ENCODE measurements around the gene PALMD. TPM values are rescaled to one million over a fixed set of nuclear protein-coding genes. Genes with fewer than 3 reads are reported as not detected.

Gene PALMD
- total and polyA plus RNA-seq, 11 donors: 74.0 to 236 (median 120) TPM

GRCh38 chr1:99726407-99726806 is 80.5 kb downstream of the PALMD start:
- H3K9me3 ChIP-seq: no peaks in the 10 kb centered on the region
- H3K36me3 ChIP-seq: peaks cover 0 to 35% (median 0%) of the 10 kb centered on the region in 9 donors
- intact Hi-C loops (cut with DNase I): no loop called here
- H3K4me3 ChIP-seq: no peak overlapping the region
- WGBS, 4 donors: 90 to 98% (median 96%) methylated on average over 1 of the region's 1 CpG
- no peak for DNase-seq
- no peaks in the 10 kb centered on the region for H3K27me3 ChIP-seq
- peak overlapping the region in 2 of 12 donors; percentile 5 to 85 for H3K27ac ChIP-seq
- no peak for ATAC-seq
- H3K4me1 ChIP-seq: peaks cover 0 to 21% (median 8%) of the 10 kb centered on the region in 12 donors
- TF ChIP-seq POLR2A (IDR thresholded peaks at IDR 0.05): no peak
- TF ChIP-seq CTCF (IDR thresholded peaks at IDR 0.05): no peak

DNA sequence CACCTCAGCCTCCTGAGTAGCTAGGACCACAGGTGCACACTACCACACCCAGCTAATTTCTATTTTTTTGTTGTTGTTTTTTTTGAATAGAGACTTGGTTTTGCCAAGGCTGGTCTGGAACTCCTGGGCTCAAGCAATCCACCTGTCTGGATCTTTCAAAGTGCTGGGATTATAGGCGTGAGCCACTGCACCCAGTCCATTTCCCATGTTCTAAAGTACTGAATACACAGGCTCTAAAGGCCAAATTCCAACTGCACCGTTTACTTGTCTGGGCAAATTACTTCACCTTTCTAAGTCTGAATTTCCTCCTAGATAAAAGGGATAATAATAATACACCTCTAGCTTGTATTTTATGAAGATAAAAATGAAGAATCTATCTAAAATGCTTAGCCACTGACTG is 80.9 kb downstream of the PALMD start:
- ATAC-seq (no peak), DNase-seq (no peak)
- no peak for TF ChIP-seq POLR2A (IDR thresholded peaks at IDR 0.05)
- no peak for TF ChIP-seq CTCF (IDR thresholded peaks at IDR 0.05)
- H3K4me1 ChIP-seq: peaks cover 0 to 21% (median 8%) of the 10 kb centered on the region in 12 donors
- peaks cover 0 to 35% (median 0%) of the 10 kb centered on the region in 9 donors for H3K36me3 ChIP-seq
- 74 to 83% (median 78%) methylated on average over 2 of the region's 2 CpGs for WGBS, 4 donors
- intact Hi-C loops (cut with DNase I): no loop called here
- H3K4me3 ChIP-seq: no peak overlapping the region
- no peaks in the 10 kb centered on the region for H3K27me3 ChIP-seq
- no peaks in the 10 kb centered on the region for H3K9me3 ChIP-seq
- peak overlapping the region in 2 of 12 donors; percentile 26 to 85 for H3K27ac ChIP-seq

- Histone ChIP-seq H3K36me3 (peaks cover 0 to 35% (median 0%) of the 10 kb centered on the region in 9 donors), H3K4me1 (peaks cover 0 to 21% (median 8%) of the 10 kb centered on the region in 12 donors), H3K4me3 (peak overlapping the region in 8 of 12 donors; percentile 0 to 41 (median 26)), H3K9me3 (no peaks in the 10 kb centered on the region), H3K27me3 (no peaks in the 10 kb centered on the region), H3K27ac (peak overlapping the region; percentile 30 to 85 (median 73))
- intact Hi-C loops (cut with DNase I): loop anchor here in 1 of 10 donors (2.0 kb wide), 1 partner anchor 77 kb away; no protein-coding TSS in a partner anchor
- DNase-seq (no peak), ATAC-seq (peak in 2 of 4 donors; percentile 41 to 49)
- TF ChIP-seq POLR2A (IDR thresholded peaks at IDR 0.05) (no peak), CTCF (IDR thresholded peaks at IDR 0.05) (no peak)
- 62 to 71% (median 67%) methylated on average over 4 of the region's 4 CpGs for WGBS, 4 donors
Observed at GRCh38 chr1:99727575-99728185, 81.8 kb downstream of the PALMD start.

DNA sequence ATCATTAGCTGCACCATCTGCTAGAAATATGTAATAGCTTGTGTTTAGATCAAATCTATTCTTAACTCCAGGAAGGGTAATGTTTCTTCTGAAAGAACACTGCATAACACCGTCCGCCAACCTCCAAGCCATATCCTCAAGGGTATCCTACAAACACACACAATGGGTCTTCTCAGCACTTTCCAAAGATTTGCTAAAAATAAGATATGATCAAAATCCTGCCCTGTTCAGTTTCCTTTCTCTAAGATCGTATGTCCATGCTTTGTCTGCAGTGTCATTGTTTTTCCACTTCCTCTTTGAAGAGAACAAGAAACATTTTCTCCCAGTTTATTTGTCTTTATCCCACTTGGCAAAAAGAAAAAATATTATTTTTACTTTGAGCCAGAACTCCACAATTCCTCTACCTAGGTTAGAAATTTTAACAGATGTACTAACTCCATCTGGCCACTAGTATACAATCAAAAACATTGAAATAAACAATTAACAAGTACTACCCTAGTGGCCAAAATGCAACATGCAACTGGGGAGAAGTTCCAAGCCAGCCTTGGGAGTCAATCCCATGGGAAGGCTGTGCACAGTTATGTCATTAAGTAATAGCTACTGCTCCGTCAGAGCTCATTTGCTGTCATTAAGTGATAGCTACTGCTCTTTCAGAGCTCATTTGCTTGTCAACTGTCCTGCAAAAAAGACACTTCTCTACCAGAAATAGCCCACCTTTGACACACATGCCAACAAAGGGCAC is 82.8 kb downstream of the PALMD start:
- H3K9me3 ChIP-seq: no peaks in the 10 kb centered on the region
- peaks cover 0 to 34% (median 0%) of the 10 kb centered on the region in 9 donors for H3K36me3 ChIP-seq
- peaks cover 0 to 21% (median 8%) of the 10 kb centered on the region in 12 donors for H3K4me1 ChIP-seq
- peak; percentile 18 to 81 (median 45) for TF ChIP-seq CTCF (IDR thresholded peaks at IDR 0.05)
- TF ChIP-seq POLR2A (IDR thresholded peaks at IDR 0.05): no peak
- DNase-seq: peak in 3 of 5 donors; percentile 28 to 33 (median 30)
- 41 to 54% (median 50%) methylated on average over 4 of the region's 4 CpGs for WGBS, 4 donors
- no peaks in the 10 kb centered on the region for H3K27me3 ChIP-seq
- H3K4me3 ChIP-seq: peak overlapping the region in 8 of 12 donors; percentile 0 to 41 (median 26)
- intact Hi-C loops (cut with DNase I): loop anchor here in 1 of 10 donors (2.0 kb wide), 1 partner anchor 78 kb away; no protein-coding TSS in a partner anchor
- peak overlapping the region; percentile 30 to 85 (median 73) for H3K27ac ChIP-seq
- peak; percentile 78 to 95 (median 86) for ATAC-seq
